Posterior cingulate gyrus (tissue), 11 donors: Measurements from ENCODE around the gene SMOC2.
"Not testable (repeated sequence)": the region's sequence is repeated elsewhere in the genome, so short reads cannot be mapped to it uniquely, and the experiment has no call there.

Source experiments
- DNase-seq, 10 donors: peaks; one replicate each; pipeline versions ENCODE4 v3.0.0 to v3.0.0-alpha.2; 2020 to 2021; ENCODE audit warnings: mixed read lengths in 3 of 10
- intact Hi-C: fragments of 100-400 bp; cut with DNase I; formaldehyde crosslinking; loops from one replicate; pipeline ENCODE4 v1.15.1; 2023

Gene SMOC2

DNA sequence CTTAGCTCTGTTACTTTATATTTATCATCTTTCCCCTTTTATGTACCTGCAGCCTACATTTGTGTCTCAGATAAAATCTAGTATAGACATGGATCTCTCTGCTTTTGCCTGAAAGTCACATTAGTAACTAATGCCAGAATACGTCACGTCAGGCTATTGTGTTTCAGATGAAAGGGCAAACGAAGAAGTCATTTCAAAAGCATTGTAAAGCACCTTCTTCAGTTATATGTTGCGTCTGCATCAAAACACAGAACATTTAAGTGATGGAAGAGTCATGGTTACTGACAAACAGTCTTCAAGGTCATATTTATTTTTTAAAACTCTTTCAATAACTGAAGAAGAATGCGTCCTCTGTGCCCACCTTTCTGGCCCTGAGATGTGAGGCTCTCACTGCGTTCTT lies 119.1 kb downstream of the SMOC2 start:
- intact Hi-C loops, result no loop called here
- DNase-seq, result no peak

DNA sequence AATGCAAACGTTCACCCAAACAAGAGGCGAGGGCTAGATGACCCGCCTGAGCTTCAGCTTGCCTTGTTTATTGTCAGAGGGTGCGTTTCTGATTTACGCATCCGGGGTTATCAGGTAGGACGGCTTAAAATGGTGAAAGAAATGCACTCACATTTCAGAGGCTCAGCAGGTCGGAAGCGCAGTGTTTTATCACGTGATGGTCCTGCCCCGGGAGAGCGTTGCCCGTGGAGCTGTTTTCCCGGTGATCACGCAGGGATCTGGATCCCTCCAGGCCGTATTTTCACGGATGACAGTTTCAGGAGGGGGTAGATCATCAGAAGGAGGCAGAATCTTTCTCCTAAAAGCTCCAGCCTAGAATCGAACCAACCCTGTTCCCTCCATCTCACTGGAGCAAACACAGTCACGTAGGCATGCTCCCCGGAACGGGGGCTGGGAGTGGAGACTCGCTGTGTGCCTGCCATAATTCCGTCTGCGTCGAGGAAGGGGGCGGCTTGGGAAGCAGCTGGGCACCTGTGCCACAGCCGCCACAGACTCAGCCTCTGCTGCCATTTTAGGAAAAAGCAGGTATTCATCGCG lies 121.7 kb downstream of the SMOC2 start:
- intact Hi-C loops, result no loop called here

DNA sequence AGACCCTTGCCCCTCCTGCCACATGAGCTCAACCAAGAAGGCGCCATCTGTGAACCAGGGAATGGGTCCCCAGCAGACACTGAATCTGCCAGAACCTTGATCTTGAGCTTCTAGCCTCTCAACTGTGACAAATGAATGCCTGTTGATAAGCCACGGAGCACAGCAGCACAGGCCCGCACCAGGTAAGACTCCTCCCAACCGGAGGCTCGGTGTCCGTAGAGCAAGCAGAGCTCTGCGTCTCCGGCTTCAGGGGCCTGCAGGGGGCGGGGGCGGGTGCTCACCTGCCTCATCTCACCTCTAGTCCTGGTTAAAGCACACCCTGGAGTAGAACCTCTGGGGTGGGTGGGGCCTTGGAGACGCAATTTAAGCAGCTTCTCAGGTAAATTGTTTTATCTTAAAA lies 122.7 kb downstream of the SMOC2 start:
- intact Hi-C loops, result no loop called here
- DNase-seq, result no peak

More for the DNA sequence above, 121.7 kb downstream of the SMOC2 start:
- DNase-seq, result no peak

DNA sequence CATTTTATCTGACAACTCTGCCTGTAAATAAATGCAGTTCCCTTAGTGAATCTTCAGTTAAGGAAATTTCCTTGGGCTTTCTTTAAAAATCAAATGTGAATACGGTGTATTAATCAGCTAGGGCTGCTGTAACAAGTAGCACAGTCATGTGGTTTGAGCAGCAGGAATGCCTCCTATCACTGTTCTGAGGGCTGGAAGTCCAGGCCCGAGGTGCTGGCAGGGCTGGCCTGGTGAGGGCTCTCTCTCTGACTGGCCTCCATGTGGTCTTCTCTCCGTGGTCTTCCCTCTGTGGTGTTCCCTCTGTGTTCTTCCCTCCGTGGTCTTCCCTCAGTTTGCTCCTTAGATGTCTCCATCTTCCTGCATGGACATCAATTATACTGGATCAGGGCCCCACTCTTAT lies 124.1 kb downstream of the SMOC2 start:
- intact Hi-C loops, result no loop called here
- no peak for DNase-seq

DNA sequence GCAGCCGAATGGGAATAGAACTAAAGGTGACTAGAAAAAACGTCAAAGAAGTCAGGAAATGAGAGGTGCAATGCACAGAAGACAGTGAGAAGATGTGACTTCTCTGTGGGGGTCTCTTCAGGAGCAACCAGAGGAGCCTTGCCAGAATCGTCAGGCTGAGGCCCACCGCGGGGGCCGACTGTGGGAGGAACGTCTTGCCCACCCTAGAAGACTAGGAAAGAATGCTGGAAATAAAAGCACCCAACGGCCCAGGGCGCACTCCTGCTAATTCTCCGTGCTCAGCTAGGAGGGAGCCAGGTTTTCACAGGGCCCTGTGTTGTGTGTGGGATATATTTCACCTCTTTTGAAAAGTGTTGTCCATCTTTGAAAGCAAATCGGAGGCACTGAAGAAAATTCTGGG lies 129.2 kb downstream of the SMOC2 start:
- intact Hi-C loops, result no loop called here
- no peak for DNase-seq

DNA sequence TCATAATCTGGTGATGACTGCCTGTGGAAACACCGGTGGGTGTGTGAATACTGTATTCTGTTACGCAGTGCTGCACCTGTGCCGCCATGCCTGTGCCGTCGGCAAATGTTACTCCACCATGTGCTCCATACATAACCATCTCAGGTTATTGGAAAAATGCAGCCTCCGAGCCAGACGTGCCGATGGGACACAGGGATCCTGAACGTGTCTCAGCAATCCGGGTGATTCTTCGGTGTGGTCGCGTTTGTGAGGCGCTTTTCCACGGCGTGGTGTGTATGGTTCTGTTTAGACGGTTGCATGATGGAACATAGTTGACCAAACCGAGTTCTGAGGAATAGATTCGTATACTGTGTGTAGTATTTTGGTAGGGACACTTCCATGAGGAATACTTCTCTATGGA lies 130.3 kb downstream of the SMOC2 start:
- peak in 1 of 10 donors; percentile 76 for DNase-seq
- intact Hi-C loops, result no loop called here

DNA sequence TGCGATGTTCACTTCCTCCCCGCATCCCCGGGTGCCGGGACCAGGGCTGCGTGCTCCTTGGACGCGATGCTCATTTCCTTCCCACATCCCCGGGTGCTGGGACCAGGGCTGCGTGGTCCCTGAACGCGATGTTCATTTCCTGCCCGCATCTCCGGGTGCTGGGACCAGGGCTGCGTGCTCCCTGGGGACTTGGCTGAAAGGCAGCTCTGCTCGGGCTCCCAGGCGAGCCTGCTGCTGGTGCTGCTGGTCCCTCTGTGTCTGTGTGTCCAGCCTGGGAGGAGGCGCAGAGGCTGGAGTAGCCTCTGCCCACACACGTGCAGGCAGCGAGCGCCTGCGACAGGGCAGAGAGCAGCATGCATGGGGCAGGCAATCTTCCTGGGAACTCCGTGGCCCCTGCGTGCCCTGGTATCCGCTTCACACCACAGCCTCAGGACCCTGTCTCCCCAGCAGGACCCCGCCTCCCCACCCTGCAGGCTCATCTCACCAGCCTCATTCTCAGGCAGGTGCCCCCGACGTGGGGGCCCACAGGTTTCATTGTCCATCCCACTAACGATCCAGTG lies 132.4 kb downstream of the SMOC2 start:
- DNase-seq, intact Hi-C loops: not testable (repeated sequence)

DNA sequence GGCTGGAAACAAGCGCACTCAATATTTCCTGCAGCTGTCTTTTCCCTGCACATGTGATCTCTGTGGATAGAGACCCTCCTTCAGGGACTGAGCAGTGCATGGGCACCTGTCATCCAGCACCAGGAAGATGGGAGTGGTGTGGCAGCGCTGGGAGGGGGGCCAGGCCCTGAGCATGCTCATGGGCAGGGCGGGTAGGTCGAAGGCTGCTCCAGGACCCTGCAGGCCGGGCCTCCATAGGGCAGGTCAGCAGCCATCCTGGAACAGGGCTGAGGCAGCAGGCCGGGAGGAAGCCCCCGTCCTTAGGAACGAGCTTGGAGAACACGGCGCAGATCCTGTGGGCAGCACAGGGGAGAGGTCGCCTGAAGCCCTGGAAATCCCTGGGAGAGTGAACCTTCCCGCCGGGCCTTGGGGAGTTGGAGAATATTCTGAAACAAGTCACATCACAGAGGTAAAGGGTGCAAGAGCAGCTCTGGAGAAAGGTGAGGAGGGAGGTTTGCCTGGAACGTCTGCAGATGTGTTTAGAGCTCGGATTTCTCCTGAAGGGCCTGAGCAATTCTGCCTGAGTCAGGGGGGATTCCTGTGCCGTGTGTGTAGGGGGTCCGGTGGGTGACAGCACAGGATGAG lies 133.2 kb downstream of the SMOC2 start:
- no peak for DNase-seq
- intact Hi-C loops, result no loop called here

DNA sequence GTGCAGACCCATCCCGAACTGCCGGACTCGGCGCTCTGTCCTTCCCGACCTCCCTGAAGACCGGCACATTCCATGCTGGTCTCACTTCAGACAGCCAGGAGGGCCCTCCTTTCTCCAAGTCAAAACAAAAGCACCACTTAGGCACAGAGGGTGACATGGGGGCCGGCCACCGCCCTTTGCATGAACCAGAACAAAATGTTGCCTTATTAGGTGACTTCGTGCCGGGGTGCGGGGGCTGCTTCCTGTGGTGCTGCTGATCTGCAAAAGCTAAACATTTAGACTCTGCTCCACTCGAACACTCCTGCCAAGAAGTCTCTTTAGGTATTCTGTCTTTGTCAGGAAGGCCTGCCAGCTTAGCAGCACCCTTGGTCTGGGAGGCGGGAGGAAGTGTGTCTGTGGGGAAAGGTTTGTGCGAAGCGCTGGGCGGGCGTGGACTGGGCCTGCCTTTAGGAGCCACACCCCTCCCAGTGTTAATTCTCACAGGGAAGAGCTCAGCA lies 133.8 kb downstream of the SMOC2 start:
- intact Hi-C loops, result no loop called here
- no peak for DNase-seq

DNA sequence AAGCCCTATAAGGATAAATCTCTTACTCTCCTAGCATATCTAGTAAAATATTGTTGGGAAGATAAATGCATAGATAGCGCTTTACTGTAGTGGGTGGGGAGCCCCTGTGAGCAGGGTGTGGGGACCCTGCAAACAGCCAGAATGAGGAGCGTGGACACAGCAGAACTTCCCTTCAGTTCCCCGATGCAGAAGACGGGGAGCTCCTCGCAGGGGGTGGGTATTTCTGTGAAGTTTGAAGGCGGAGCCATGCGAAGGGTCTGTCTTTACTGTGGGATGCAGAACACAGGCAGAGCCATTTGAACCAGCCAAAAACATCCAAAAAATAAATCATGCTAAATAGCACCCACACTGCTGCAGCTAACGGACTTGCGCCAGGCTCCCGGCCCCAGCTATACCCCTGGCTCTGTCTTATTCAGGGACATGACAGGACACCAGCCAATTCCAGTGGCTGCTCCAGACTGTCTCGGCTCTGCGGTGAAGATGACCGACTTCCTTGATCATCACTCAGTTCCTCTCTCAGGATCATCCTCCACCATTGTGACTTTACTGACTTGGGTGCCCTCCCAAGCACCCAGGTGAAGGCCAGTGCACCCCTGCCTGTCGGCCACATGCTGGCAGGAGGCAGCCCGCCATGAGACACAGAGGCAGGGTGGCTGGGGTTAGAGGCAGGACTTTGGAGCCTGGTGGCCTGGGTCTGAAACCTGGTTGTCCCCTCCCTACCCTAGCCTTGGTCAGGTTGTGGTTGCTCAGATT lies 134.5 kb downstream of the SMOC2 start:
- DNase-seq, result peak in 1 of 10 donors; percentile 50
- intact Hi-C loops, result no loop called here

DNA sequence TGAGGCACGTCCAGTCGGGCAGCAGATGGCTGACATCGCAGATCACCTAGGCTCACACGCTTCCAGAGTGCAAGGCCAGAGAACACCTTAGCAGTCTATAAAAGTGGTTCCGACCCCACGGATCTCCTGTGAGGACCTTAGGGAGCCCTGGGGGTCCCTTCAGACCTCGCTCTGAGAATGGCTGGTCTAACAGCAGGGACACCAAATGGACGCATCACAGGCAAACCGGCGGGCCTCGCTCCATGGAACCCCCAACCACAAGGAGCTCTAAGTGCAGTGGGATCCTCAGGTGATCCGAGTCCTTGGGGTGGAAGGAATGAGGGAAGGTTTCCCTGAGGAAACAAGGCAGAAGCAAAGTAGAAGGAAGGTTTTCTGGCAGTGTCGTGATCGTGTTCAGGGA lies 135.4 kb downstream of the SMOC2 start:
- DNase-seq, result peak in 1 of 10 donors; percentile 52
- intact Hi-C loops, result no loop called here

DNA sequence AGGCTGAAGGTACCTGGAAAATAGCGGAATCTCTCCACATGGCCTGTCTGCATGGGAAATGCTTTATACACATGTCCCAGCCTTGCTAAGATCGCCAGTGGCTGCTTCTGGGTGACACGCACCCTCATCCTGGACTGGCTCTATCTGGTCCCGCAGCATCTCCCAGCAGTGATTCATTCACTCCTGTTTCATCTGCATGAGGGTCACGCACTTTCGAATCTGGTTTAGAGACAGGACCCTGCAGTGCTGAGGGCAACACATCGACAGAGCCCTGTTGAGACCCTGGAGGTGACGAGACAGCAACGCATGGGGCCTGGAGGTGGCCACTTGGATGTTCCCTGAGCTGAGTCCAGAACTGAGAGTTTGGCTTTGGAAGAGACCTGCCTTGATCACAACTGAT lies 136.5 kb downstream of the SMOC2 start:
- peak in 1 of 10 donors; percentile 55 for DNase-seq
- intact Hi-C loops, result no loop called here

DNA sequence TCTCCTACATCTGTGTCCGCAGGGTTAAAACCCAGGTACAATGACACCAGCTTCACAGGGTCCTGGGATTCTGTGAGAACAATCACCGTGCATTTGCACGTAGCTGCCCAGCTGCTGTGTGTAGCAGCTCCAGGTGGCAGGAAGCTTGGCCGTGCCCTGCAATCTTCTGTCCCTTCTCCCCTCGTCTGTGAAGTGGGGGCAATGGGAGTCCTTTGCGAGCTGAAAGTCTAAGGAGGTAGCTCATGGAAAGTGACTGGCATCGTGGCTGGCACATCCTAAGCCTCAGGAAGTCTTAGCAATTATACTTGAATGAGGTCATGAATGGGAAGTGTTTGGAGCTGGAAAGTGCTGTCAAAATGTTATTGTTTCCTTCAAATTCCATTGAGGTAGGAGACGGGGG lies 137.1 kb downstream of the SMOC2 start:
- peak in 1 of 10 donors; percentile 15 for DNase-seq
- intact Hi-C loops, result no loop called here

DNA sequence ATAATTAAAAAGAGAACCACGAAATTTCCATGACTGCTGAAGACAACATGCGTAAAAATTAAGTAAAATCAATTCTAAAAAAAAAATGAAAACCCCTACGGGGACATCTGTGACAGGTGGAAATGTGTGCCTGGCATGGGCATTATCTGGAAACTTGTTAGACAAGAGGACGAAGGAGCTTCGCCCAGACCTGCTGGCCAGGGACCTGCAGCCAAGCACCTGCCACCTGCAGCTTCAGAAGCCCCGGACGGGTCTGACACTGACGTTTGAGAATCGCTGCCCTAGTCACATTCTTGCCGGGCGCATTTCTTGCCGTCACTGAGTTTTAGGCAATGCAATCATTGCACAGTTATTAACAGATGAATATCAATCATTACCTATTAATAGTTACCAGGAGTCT lies 140.3 kb downstream of the SMOC2 start:
- intact Hi-C loops, result no loop called here
- DNase-seq, result peak in 1 of 10 donors; percentile 59

DNA sequence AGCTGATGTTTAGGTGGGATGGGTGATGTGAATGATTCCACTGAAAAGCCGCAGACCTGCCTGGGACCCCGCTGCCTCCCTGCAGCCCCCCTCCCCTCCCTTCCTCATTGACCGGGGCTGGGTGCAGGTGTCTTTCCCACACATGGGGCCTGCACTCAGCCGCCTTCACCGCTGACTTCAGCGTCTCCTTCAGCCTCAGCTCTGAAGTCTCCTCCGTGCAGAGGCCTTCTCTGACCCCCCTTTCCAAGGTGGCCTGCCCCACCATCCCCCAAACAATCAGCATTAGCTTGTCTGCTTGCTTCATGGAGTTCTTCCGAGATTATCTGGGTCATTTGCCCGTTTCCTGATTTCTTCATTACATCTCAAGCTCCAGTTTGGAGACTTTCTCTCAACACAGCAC lies 140.7 kb downstream of the SMOC2 start:
- intact Hi-C loops, result no loop called here
- DNase-seq, result peak in 1 of 10 donors; percentile 55

DNA sequence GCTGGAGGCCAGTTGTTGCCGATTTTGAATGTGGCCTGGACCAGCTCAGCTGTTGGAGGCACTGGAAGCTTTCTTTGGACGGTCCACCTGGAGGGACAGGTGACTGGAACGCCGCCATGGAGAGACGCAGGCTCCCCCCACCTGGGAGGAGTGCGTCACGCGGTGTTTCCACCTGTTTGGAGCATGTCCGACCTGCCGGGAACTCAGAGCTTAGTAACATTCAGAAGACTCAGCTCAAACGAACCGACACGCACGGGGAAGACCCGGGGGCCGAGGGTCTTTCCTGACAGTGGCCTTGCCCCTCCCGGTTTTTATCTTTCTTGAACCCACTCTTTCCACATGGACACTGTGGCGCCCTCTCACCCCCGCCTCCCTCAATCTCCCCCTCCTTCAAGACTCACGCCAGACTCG lies 141.6 kb downstream of the SMOC2 start:
- DNase-seq, result no peak
- intact Hi-C loops, result no loop called here

DNA sequence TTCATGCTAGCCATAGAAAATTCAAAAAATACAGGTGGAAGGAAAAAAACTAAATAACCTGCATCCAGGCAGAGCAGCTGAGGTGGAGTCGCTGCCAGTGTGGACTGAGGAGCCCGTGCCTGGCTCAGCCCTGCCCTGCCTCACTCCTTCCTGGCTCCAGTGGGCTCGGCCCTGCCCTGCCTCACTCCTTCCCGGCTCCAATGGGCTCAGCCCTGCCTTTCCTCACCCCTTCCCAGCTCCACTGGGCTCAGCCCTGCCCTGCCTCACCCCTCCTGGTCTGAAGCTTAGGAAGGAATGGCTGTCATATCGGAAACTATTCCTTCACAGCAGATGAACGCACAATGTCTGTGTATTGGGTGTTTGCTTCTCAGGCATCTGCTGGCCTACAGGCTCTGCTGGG lies 142.1 kb downstream of the SMOC2 start:
- no peak for DNase-seq
- intact Hi-C loops, result no loop called here

DNA sequence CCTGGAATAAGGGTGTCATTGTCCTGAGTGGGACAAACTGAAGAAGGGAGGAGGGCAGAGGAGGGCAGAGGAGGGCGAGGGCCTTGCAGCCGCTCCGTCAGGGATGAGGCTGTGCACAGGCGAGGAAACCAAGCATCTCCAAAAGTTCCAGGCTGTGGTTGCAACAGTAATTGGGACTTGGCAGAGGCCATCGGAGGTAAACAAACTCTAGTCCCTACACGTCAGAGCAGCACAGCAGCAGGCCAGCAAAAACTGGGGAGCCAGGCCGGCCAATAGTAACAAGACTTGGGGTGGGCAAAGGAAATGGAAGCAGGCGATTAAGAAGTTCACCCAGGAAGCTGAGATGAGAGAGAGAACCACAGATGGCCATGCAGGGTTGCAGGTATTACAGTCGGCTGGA lies 142.8 kb downstream of the SMOC2 start:
- intact Hi-C loops, result no loop called here
- no peak for DNase-seq

DNA sequence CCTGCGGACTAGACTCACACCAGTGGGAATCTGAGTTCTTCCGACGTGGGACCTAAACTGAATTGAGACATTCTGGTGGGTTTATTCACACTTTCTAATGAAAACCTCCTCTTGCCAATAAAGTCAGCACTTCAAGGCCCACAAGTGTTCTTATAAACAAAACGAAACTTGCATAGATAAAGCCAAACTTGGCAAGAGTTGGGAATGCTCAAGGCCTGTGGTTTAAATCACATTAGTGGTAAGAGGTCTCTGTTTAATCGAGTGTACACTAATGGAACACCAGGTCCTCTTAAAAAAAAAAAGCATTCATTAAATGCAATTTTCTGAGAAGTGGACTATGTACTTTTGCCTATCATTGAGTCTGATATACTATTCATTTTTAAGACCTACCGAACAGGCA lies 143.3 kb downstream of the SMOC2 start:
- no peak for DNase-seq

DNA sequence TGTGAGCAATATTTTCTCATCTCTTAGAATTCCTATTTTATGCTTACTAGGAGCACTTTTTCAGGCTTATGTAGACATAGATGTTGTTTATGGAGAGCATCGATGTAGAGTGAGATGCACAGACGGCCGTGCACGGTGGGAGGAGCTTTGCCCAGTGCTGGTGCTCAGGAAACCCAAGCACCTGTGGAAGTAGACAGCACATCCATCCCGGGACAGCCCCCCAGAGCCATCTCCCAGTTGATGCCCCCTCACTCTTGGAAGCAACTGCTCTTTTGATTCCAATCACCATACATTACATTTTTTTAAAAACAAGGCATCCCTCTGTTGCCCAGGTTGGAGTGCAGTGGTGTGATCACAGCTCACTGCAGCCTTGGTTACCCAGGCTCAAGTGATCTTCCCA lies 143.7 kb downstream of the SMOC2 start:
- intact Hi-C loops, result no loop called here
- no peak for DNase-seq

More for the DNA sequence above, 143.3 kb downstream of the SMOC2 start:
- intact Hi-C loops, result no loop called here

DNA sequence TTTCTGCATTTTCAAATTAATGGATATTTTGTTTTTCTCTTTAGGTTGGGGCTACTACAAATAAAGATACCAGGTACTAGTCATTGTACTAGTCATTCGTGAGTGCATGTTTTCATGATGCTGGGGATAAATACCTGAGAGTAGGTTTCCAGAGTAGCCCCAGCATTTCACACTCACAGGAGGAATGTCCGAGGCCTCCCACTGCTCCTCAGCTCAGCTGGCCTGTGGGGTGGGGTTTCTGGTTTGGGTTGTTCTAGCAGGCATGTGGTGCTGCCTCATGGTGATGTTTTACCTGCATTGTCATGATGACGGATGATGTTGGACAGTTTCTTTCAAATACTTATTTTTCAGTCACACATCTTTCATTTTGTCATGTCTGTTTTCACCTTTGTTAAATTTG lies 144.5 kb downstream of the SMOC2 start:
- no peak for DNase-seq
- intact Hi-C loops, result no loop called here
